GM23338 (cell line): Measurements from ENCODE around the gene COL25A1. TPM values are rescaled to one million over a fixed set of nuclear protein-coding genes. Genes with fewer than 3 reads are reported as not detected.

Experiments
- ATAC-seq: fragments of 200-7000 bp; cut with Tn5 transposase; 3 replicates; pipeline ENCODE4 v1.9.1; 2020
- DNase-seq: peaks from one replicate; pipeline ENCODE4 v3.0.0-alpha.2; 2015; ENCODE audit warnings: low spot score
- H2AFZ ChIP-seq: fragments of 200-600 bp; sonication (generic); 2 replicates; pipeline ENCODE4 v1.8.0; 2016; ENCODE audit warnings: antibody characterized with exemption, mild to moderate bottlenecking, moderate library complexity
- H3F3A ChIP-seq: fragments of 200-600 bp; sonication (generic); replicated peaks from 2 replicates; pipeline ENCODE4 v1.8.0; 2017; ENCODE audit warnings: antibody characterized with exemption, mixed run types, low read depth
- H3K27ac ChIP-seq: fragments of 200-600 bp; sonication (generic); 2 replicates; pipeline ENCODE4 v1.6.1; 2016; ENCODE audit warnings: low read depth
- H3K27me3 ChIP-seq: fragments of 200-600 bp; sonication (generic); 2 replicates; pipeline ENCODE4 v1.8.0; 2016; ENCODE audit warnings: mild to moderate bottlenecking, mixed run types, moderate library complexity; ENCODE audit not compliant: insufficient read depth
- H3K36me3 ChIP-seq: fragments of 200-600 bp; sonication (generic); 2 replicates; pipeline ENCODE4 v1.8.0; 2016; ENCODE audit warnings: mild to moderate bottlenecking; ENCODE audit not compliant: insufficient read depth
- H3K4me1 ChIP-seq: fragments of 200-600 bp; sonication (generic); 2 replicates; pipeline ENCODE4 v1.8.0; 2016; ENCODE audit warnings: mild to moderate bottlenecking, moderate library complexity; ENCODE audit not compliant: insufficient read depth
- H3K4me2 ChIP-seq: fragments of 200-600 bp; sonication (generic); 2 replicates; pipeline ENCODE4 v1.7.1; 2017; ENCODE audit warnings: mixed run types
- H3K4me3 ChIP-seq: fragments of 200-600 bp; sonication (generic); 2 replicates; pipeline ENCODE4 v1.6.1; 2016; ENCODE audit warnings: mixed run types
- H3K79me2 ChIP-seq: fragments of 200-600 bp; sonication (generic); replicated peaks from 2 replicates; pipeline ENCODE4 v1.8.0; 2017; ENCODE audit warnings: mild to moderate bottlenecking; ENCODE audit not compliant: insufficient read depth
- H3K9me2 ChIP-seq: fragments of 200-600 bp; sonication (generic); 2 replicates; pipeline ENCODE4 v1.8.0; 2017; ENCODE audit not compliant: insufficient read depth
- H4K20me1 ChIP-seq: fragments of 200-600 bp; sonication (generic); replicated peaks from 2 replicates; pipeline ENCODE4 v1.8.0; 2017; ENCODE audit warnings: mild to moderate bottlenecking; ENCODE audit not compliant: insufficient read depth
- H3K27ac Mint-ChIP-seq: 2 replicates; pipeline ENCODE4 v1.8.0; 2020; ENCODE audit warnings: inconsistent platforms, mild to moderate bottlenecking, moderate library complexity, mixed read lengths
- H3K27me3 Mint-ChIP-seq: 3 replicates; pipeline ENCODE4 v1.8.0; 2022; ENCODE audit warnings: low read depth, mild to moderate bottlenecking, moderate library complexity, mixed read lengths, inconsistent platforms; ENCODE audit not compliant: insufficient read depth, poor library complexity
- H3K36me3 Mint-ChIP-seq: 3 replicates; pipeline ENCODE4 v1.8.0; 2021; ENCODE audit warnings: low read depth, mild to moderate bottlenecking, inconsistent platforms, moderate library complexity, mixed read lengths
- H3K4me1 Mint-ChIP-seq: 3 replicates; pipeline ENCODE4 v1.8.0; 2020; ENCODE audit warnings: mild to moderate bottlenecking, inconsistent platforms, mixed read lengths
- H3K4me3 Mint-ChIP-seq: 3 replicates; pipeline ENCODE4 v1.8.0; 2021; ENCODE audit warnings: moderate library complexity, mild to moderate bottlenecking, inconsistent platforms, mixed read lengths
- H3K9me3 Mint-ChIP-seq: 3 replicates; pipeline ENCODE4 v1.8.0; 2020; ENCODE audit warnings: moderate library complexity, mild to moderate bottlenecking, inconsistent platforms, mixed read lengths
- CTCF ChIP-seq, 2 experiments: fragments of 200-600 bp in 1 of 2; sonication (generic) in 1 of 2; conservative IDR thresholded peaks; 2 replicates each; pipeline versions ENCODE4 v1.5.1 to v1.6.1; 2016 to 2017; ENCODE audit warnings: antibody characterized with exemption in 2 of 2, low read depth in 2 of 2, mild to moderate bottlenecking in 2 of 2, moderate library complexity in 1 of 2
- ETS1 ChIP-seq: IDR thresholded peaks from 2 replicates; pipeline ENCODE4 v1.6.1; 2016; ENCODE audit warnings: antibody characterized with exemption
- EZH2 ChIP-seq: fragments of 200-600 bp; sonication (generic); IDR thresholded peaks from one replicate; pipeline ENCODE4 v1.8.0; 2017; ENCODE audit warnings: antibody characterized with exemption, mild to moderate bottlenecking, low read depth; ENCODE audit not compliant: unreplicated experiment
- EZH2phosphoT487 ChIP-seq: fragments of 200-600 bp; sonication (generic); IDR thresholded peaks from one replicate; pipeline ENCODE4 v1.8.1; 2018; ENCODE audit warnings: antibody characterized with exemption; ENCODE audit not compliant: unreplicated experiment
- JUNB ChIP-seq: IDR thresholded peaks from one replicate; pipeline ENCODE4 v1.6.1; 2016; ENCODE audit warnings: antibody characterized with exemption; ENCODE audit not compliant: unreplicated experiment
- NANOG ChIP-seq: IDR thresholded peaks from 2 replicates; pipeline ENCODE4 v1.6.1; 2016; ENCODE audit warnings: antibody characterized with exemption, borderline replicate concordance
- POLR2AphosphoS5 ChIP-seq: IDR thresholded peaks from 2 replicates; pipeline ENCODE4 v1.6.1; 2016; ENCODE audit warnings: antibody characterized with exemption, low read depth
- STAT1 ChIP-seq: IDR thresholded peaks from one replicate; pipeline ENCODE4 v1.6.1; 2016; ENCODE audit warnings: antibody characterized with exemption; ENCODE audit not compliant: unreplicated experiment
- ZNF114 ChIP-seq: fragments of 250-450 bp; sonication (Bioruptor Pico); IDR thresholded peaks from 2 replicates; pipeline ENCODE4 v1.5.0; 2020; ENCODE audit warnings: mild to moderate bottlenecking, moderate library complexity
- ZNF331 ChIP-seq: fragments of 250-450 bp; sonication (Bioruptor Pico); IDR thresholded peaks from 2 replicates; pipeline ENCODE4 v1.5.0; 2020; ENCODE audit warnings: low read depth, mild to moderate bottlenecking, moderate library complexity
- ZNF462 ChIP-seq: fragments of 250-450 bp; sonication (Bioruptor Pico); IDR thresholded peaks from 2 replicates; pipeline ENCODE4 v1.5.0; 2020; ENCODE audit warnings: mild to moderate bottlenecking, moderate library complexity
- polyA plus RNA-seq: library from polyadenylated mRNA; unstranded; fragments of >200 nt; fragmentation: Nextera tagmentation; extraction: Ambion mirVana; gene quantifications from 2 replicates; pipeline ENCODE4 v1.2.1, GENCODE V29; 2016
- total RNA-seq: library from RNA; depleted of rRNA; stranded (reverse); fragments of >200 nt; shearing (Covaris generic); gene quantifications from 2 replicates; pipeline ENCODE4 v1.2.3, GENCODE V29; 2014

COL25A1 gene
- total and polyA plus RNA-seq, 2 experiments from 2014 or later, result 3.9 to 5.6 TPM

DNA sequence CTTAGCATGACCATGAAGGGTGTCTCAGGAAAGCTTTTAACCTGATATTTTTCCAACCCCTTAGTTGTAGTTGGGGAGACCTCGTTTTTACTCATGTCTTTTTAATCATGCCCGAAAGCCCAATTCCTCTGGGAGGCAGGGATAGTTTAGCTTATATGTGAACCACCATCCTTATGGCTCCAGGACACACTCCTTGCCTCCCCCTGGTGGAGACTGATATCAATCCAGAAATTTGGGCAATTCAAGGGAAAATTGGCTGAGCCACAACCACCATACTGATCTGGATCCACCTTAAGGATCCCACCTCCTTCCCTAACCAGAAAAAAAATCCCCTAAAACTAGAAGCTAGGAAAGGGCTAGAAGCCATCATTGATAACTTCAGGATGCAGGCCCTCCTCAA is 13.4 kb upstream of the COL25A1 start:
- peak; percentile 32 for DNase-seq
- H3K27ac Mint-ChIP-seq, result no peak overlapping the region
- H3K4me1 ChIP-seq, result 0 out of 2 replicates have a peak, but pooled peaks cover under 1% of the 10 kb centered on the region
- H3K4me3 ChIP-seq, result no peak overlapping the region
- H3F3A ChIP-seq, result no peaks in the 10 kb centered on the region
- TF ChIP-seq NANOG, result no peak
- peak; percentile 45 to 59 for TF ChIP-seq CTCF (conservative IDR thresholded peaks at IDR 0.05; ENCODE audit: low read depth in 2 of 2)
- no peaks in the 10 kb centered on the region for H3K27me3 ChIP-seq
- H2AFZ ChIP-seq, result no peak overlapping the region
- H3K36me3 ChIP-seq, result peaks cover 9% of the 10 kb centered on the region; the same call in 1 of the 2 replicates
- ATAC-seq, result no peak
- H3K9me3 Mint-ChIP-seq, result peaks cover 34% of the 10 kb centered on the region
- H4K20me1 ChIP-seq, result no peaks in the 10 kb centered on the region
- peaks cover 4% of the 10 kb centered on the region for H3K27me3 Mint-ChIP-seq
- H3K27ac ChIP-seq, result no peak overlapping the region
- H3K79me2 ChIP-seq, result no peaks in the 10 kb centered on the region
- no peak overlapping the region for H3K4me2 ChIP-seq
- no peaks in the 10 kb centered on the region for H3K4me1 Mint-ChIP-seq
- H3K36me3 Mint-ChIP-seq, result peaks cover 22% of the 10 kb centered on the region
- peaks cover 5% of the 10 kb centered on the region; the same call in 1 of the 2 replicates for H3K9me2 ChIP-seq
- no peak overlapping the region for H3K4me3 Mint-ChIP-seq

- ATAC-seq (no peak), DNase-seq (no peak)
- H3K4me1 ChIP-seq, result peaks cover 3% of the 10 kb centered on the region; the same call in 1 of the 2 replicates
- H3K79me2 ChIP-seq, result no peaks in the 10 kb centered on the region
- peaks cover 30% of the 10 kb centered on the region for H3K9me3 Mint-ChIP-seq
- peaks cover 4% of the 10 kb centered on the region; the same call in 1 of the 3 replicates for H3K4me1 Mint-ChIP-seq
- peaks cover 9% of the 10 kb centered on the region; the same call in 1 of the 2 replicates for H3K36me3 ChIP-seq
- no peaks in the 10 kb centered on the region for H3K27me3 ChIP-seq
- H3K4me2 ChIP-seq, result no peak overlapping the region
- no peaks in the 10 kb centered on the region for H4K20me1 ChIP-seq
- H2AFZ ChIP-seq, result no peak overlapping the region
- H3K27me3 Mint-ChIP-seq, result peaks cover 4% of the 10 kb centered on the region
- peaks cover 24% of the 10 kb centered on the region for H3K36me3 Mint-ChIP-seq
- no peaks in the 10 kb centered on the region for H3F3A ChIP-seq
- no peak overlapping the region for H3K27ac Mint-ChIP-seq
- no peak overlapping the region for H3K27ac ChIP-seq
- H3K9me2 ChIP-seq, result peaks cover 5% of the 10 kb centered on the region; the same call in 1 of the 2 replicates
- no peak overlapping the region for H3K4me3 Mint-ChIP-seq
- H3K4me3 ChIP-seq, result no peak overlapping the region
- TF ChIP-seq CTCF (conservative IDR thresholded peaks at IDR 0.05; ENCODE audit: low read depth in 2 of 2), result no peak
- no peak for TF ChIP-seq EZH2phosphoT487
- no peak for TF ChIP-seq ZNF114 (CRISPR knock-in tag)
- TF ChIP-seq STAT1, result no peak
- TF ChIP-seq EZH2, result no peak
- no peak for TF ChIP-seq ETS1
- no peak for TF ChIP-seq NANOG
- TF ChIP-seq POLR2AphosphoS5, result no peak
- no peak for TF ChIP-seq ZNF331
- no peak for TF ChIP-seq JUNB
- no peak for TF ChIP-seq ZNF462
Measured at GRCh38 chr4:109315341-109315740, 12.9 kb upstream of the COL25A1 start.
